NT2/D1 (cell line): Measurements from ENCODE around the gene XYLT1.

Source experiments
- DNase-seq: peaks from one replicate; pipeline ENCODE4 v3.0.0-alpha.2; 2011; ENCODE audit warnings: low read depth, low spot score
- H3K27me3 ChIP-seq: 2 replicates; pipeline ENCODE4 v1.6.0; 2011; ENCODE audit warnings: mild to moderate bottlenecking; ENCODE audit not compliant: insufficient read length, insufficient read depth
- H3K36me3 ChIP-seq: 2 replicates; pipeline ENCODE4 v1.6.1; 2011; ENCODE audit warnings: mild to moderate bottlenecking, low read length, mixed read lengths; ENCODE audit not compliant: insufficient read depth, insufficient read length
- H3K4me1 ChIP-seq: 2 replicates; pipeline ENCODE4 v1.5.1; 2011; ENCODE audit not compliant: insufficient read depth, insufficient read length
- H3K4me3 ChIP-seq: 2 replicates; pipeline ENCODE4 v1.5.1; 2011; ENCODE audit warnings: low read depth; ENCODE audit not compliant: insufficient read length
- H3K9ac ChIP-seq: 2 replicates; pipeline ENCODE4 v1.6.0; 2011; ENCODE audit warnings: low read depth; ENCODE audit not compliant: insufficient read length
- H3K9me3 ChIP-seq: 2 replicates; pipeline ENCODE4 v1.5.1; 2011; ENCODE audit warnings: mild to moderate bottlenecking, low read length; ENCODE audit not compliant: insufficient read depth
- SUZ12 ChIP-seq: IDR thresholded peaks from 2 replicates; pipeline ENCODE4 v1.6.1; 2011; ENCODE audit not compliant: insufficient read length, insufficient read depth; ENCODE audit errors: extremely low read depth
- YY1 ChIP-seq: IDR thresholded peaks from 2 replicates; pipeline ENCODE4 v1.6.1; 2011; ENCODE audit not compliant: insufficient read length, insufficient read depth
- ZNF274 ChIP-seq: IDR thresholded peaks from 2 replicates; pipeline ENCODE4 v1.6.1; 2011; ENCODE audit warnings: mild to moderate bottlenecking, low read depth, low read length

XYLT1 gene

DNA sequence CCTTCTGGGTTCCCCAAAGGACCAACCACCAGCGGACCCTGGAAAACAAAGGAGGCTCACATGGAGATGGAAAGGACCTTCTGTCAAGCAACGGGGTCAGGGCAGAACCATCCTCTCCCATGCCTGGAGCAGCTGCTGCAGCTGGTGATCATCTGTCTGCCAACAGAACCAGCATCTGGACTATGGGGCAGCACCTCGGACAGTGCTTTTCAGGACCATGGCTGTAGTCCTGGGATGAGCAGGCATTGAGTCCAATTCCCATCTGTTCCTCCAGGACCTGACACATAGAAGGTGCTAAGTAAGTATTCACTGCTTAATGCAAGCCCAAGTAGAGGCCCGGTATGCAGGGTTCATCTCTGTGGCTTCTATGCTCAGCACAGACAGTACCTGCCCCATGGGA, 304.7 kb downstream of the XYLT1 start:
- Histone ChIP-seq H3K36me3 (no peaks in the 10 kb centered on the region), H3K9me3 (no peaks in the 10 kb centered on the region), H3K4me3 (no peak overlapping the region), H3K4me1 (no peaks in the 10 kb centered on the region), H3K9ac (no peak overlapping the region), H3K27me3 (no peaks in the 10 kb centered on the region)
- TF ChIP-seq YY1 (no peak), ZNF274 (no peak), SUZ12 (no peak)
- DNase-seq: no peak

DNA sequence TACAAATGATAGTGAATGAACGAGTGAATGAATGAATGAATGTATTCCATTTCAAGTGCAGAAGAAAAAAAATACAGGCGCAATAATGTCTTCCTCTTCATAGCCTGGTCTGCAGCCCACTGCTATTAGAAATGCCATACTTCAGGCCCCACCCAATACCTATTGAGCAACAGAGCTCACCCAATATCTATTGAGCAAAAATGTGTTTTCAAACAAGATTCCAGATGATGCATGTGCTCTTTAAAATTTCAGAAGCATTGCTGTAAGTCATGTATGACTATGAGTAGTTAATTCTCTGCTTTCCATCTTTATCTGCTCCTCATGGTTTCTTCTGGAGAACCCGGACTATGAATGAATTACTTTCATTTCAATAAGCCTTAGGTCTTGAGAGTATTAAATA, 308.2 kb downstream of the XYLT1 start:
- TF ChIP-seq YY1 (no peak), ZNF274 (no peak), SUZ12 (no peak)
- no peaks in the 10 kb centered on the region for H3K27me3 ChIP-seq
- no peak for DNase-seq
- H3K4me3 ChIP-seq: no peak overlapping the region
- H3K4me1 ChIP-seq: peaks cover 7% of the 10 kb centered on the region
- H3K9ac ChIP-seq: no peak overlapping the region
- H3K9me3 ChIP-seq: no peaks in the 10 kb centered on the region
- H3K36me3 ChIP-seq: no peaks in the 10 kb centered on the region

DNA sequence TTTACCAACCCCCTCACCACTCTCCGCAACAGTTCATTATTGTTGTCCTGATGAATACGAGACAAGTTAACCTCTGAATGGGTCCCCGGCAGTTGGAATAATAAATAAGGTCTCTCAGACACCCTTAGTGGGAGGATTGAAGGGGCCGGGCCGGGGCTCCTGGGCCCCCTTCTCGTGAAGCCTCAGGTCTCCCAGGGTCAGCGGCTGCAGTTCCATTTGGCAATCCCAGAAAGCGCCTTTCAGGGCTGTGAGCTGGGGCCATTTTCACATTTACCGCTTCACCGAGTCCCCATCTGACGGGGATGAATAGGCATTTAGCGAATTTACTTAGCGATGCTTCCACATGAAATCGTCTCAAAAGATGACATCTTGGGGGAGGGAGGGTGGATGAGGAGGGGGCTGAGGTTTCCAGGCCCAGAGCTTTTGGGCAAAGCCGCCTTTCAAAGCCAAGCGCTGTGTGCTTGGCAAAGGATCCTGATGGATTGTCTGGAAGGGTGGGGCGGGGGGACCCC, 309.8 kb downstream of the XYLT1 start:
- DNase-seq: no peak
- TF ChIP-seq YY1 (no peak), ZNF274 (no peak), SUZ12 (no peak)

DNA sequence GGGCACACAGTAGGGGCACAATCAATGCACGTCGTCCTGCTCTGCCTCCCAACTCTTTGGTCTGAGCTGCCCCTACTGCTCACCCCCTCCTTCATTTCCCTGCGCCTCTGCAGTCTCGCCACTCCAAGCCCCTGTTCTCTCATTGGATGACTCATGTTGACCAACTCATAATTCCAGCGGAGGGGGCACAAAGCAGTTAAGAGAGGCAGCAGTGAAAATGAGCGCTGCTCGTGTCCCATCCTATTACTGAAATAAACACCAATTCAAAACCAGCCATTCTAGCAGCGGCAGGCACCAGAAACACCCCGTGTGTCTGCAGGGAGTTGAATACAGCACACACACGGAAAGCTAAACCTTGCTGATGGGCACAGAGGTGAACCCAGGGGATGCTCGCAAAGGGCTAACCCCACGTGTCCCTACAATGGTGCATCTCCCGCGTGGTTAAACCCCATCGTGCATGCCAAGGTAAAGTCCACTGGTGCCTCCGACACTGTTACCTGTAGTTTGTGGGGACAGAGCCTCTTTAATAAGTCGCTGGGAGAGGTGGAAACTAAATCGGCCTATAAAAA, 310.4 kb downstream of the XYLT1 start:
- H3K9ac ChIP-seq: no peak overlapping the region
- H3K36me3 ChIP-seq: no peaks in the 10 kb centered on the region
- H3K4me3 ChIP-seq: no peak overlapping the region
- no peak for DNase-seq
- H3K27me3 ChIP-seq: no peaks in the 10 kb centered on the region
- TF ChIP-seq ZNF274 (no peak), SUZ12 (no peak), YY1 (no peak)
- H3K9me3 ChIP-seq: no peaks in the 10 kb centered on the region
- H3K4me1 ChIP-seq: peaks cover 7% of the 10 kb centered on the region

More for the DNA sequence above, 309.8 kb downstream of the XYLT1 start:
- peaks cover 7% of the 10 kb centered on the region for H3K4me1 ChIP-seq
- H3K27me3 ChIP-seq: no peaks in the 10 kb centered on the region
- H3K36me3 ChIP-seq: no peaks in the 10 kb centered on the region
- H3K9me3 ChIP-seq: no peaks in the 10 kb centered on the region
- no peak overlapping the region for H3K4me3 ChIP-seq
- no peak overlapping the region for H3K9ac ChIP-seq

DNA sequence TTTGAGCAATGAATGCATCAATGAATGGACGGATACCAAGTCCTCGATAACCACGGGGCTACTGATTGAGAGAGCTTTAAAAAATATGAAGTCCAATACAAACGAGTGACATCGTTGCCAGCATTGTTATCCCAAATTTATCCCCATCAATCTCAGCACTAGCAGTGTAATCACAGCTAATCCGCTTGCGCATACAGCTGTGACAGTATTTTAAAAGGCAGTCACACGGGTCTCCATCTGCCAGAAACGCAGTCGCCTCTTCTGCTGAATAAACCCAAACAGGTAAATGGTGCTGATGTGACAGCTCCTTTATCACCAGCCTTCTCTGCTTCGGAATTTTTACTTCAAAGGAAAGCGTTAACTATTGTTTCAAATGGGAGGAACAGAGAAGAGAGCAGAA, 311.1 kb downstream of the XYLT1 start:
- DNase-seq: no peak
- no peaks in the 10 kb centered on the region for H3K9me3 ChIP-seq
- no peak overlapping the region for H3K9ac ChIP-seq
- H3K27me3 ChIP-seq: no peaks in the 10 kb centered on the region
- H3K36me3 ChIP-seq: no peaks in the 10 kb centered on the region
- H3K4me1 ChIP-seq: peaks cover 7% of the 10 kb centered on the region
- TF ChIP-seq ZNF274 (no peak), SUZ12 (no peak), YY1 (no peak)
- H3K4me3 ChIP-seq: no peak overlapping the region

DNA sequence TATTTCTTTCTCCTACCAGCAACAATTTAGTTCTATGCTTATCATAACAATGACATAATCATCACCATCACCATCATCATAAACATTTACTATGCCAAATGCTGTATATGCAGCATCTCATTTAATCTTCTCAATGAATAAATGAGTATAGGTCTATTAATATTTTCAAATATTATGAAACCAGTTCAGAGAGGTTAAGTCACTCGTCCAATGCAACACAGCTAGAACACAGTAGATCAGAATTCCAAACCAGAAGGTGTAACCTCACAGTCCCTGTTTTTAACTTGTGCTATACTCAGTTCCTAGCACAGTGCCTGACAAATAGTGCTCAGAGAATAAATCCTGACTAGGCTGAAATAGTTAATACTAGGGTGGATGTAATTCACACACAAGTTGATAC, 314.8 kb downstream of the XYLT1 start:
- no peaks in the 10 kb centered on the region for H3K9me3 ChIP-seq
- H3K4me3 ChIP-seq: no peak overlapping the region
- H3K36me3 ChIP-seq: no peaks in the 10 kb centered on the region
- H3K9ac ChIP-seq: no peak overlapping the region
- H3K27me3 ChIP-seq: no peaks in the 10 kb centered on the region
- peaks cover 7% of the 10 kb centered on the region for H3K4me1 ChIP-seq
- DNase-seq: no peak
- TF ChIP-seq SUZ12 (no peak), YY1 (no peak), ZNF274 (no peak)

DNA sequence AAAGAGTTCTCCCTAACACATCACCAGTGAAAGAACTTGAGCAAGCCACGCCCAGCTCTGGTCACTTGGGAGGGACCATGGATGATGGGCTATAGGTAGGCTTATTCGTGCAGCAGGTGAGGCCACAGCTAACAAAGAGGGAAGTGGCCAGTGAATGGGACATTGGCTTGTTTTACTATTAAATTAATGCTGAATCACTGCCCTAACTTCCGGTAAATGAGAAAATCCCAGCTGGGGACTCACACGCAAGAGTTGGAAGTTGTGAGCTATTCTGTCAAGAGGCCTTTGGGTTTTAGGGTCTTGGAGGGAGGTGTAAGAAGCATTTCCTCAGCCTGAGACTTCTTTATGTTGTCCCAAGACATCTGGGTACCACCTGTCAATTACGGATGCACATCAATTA, 315.3 kb downstream of the XYLT1 start:
- H3K9ac ChIP-seq: no peak overlapping the region
- TF ChIP-seq SUZ12: no peak
- TF ChIP-seq ZNF274: no peak
- TF ChIP-seq YY1: no peak
- H3K4me1 ChIP-seq: peaks cover 6% of the 10 kb centered on the region
- no peaks in the 10 kb centered on the region for H3K9me3 ChIP-seq
- H3K36me3 ChIP-seq: no peaks in the 10 kb centered on the region
- no peak overlapping the region for H3K4me3 ChIP-seq
- H3K27me3 ChIP-seq: no peaks in the 10 kb centered on the region
- DNase-seq: no peak
